GM21447 (cell line): ENCODE data around the gene GOLGA6L24.
"Not testable (repeated sequence)": the region's sequence is repeated elsewhere in the genome, so short reads cannot be mapped to it uniquely, and the experiment has no call there.

Source experiments
- ATAC-seq: cut with Tn5 transposase; IDR thresholded peaks from one replicate; pipeline ENCODE4 v1.9.1; 2021; ENCODE audit not compliant: unreplicated experiment

GOLGA6L24 gene, protein sequence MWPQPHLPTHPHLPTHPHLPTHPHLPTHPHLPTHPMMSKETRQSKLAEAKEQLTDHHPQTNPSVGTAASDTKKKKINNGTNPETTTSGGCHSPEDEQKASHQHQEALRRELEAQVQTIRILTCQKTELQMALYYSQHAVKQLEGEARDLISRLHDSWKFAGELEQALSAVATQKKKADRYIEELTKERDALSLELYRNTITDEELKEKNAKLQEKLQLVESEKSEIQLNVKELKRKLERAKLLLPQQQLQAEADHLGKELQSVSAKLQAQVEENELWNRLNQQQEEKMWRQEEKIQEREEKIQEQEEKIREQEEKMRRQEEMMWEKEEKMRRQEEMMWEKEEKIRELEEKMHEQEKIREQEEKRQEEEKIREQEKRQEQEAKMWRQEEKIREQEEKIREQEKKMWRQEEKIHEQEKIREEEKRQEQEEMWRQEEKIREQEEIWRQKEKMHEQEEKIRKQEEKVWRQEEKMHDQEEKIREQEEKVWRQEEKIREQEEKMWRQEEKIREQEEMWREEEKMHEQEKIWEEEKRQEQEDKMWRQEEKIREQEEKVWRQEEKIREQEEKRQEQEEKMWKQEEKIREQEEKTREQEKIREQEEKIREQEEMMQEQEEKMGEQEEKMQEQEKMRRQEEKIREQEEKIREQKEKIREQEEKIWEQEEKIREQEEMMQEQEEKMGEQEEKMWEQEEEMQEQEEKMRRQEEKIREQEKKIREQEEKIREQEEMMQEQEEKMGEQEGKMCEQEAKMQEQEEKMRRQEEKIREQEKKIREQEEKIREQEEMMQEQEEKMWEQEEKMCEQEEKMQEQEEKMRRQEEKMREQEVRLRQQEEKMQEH

GRCh38 chr15:28357984-28358383 lies at the start of gene GOLGA6L24:
Gene GOLGA6L24, minus strand, starts transcription at chr15:28358084. Its CDS starts 61 bp downstream, at chr15:28358023.
- not testable (repeated sequence) for ATAC-seq

DNA sequence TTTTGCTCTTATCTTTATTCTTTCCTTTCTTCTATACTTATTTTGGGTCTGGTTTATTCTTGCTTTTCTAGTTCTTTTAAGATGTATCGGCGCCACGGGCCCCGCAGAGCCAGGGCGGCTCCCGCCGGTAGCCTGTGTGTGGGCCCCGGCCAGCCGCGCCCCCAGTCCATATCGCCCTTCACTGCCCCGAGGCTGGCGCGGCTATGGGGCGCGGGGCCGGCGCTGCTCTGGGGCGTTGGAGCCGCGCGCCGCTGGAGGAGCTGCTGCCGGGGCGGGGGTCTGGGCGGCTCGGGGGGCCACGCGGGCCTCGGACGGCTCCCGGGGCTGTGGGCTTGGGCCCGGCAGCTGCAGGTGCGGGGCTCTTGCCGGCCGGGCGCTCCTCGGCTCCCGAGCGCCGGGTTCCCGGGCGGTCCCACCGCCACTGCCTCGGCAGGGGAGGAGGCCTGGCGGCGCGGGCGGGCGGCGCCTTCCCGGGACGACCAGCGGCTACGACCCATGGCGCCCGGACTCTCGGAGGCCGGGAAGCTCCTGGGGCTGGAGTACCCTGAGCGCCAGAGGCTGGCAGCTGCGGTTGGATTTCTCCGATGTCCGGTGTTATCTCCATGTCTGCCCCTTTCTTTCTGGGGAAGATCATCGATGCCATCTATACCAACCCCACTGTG lies 45.0 kb upstream of the GOLGA6L24 start:
- not testable (repeated sequence) for ATAC-seq

- ATAC-seq: not testable (repeated sequence)
Observed at GRCh38 chr15:28396022-28396421, 38.1 kb upstream of the GOLGA6L24 start.

DNA sequence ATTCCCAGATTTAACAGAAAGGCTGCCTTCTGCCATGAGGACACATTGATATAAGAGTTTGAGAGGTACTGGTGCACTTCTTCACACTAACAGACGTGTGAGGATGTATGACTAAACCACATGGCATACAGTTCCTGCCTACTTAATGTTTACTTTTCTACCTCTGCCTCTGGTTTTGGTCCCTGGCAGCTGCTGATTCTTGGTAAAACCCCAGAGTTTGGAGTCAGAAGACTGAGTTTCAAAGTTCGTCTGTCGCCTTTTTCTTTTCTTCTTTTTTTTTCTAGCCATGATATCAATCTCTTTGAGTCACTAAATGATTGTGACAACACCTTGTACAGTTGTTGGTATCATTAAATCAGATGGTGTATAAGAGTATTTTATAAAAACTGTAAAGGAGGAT lies 22.2 kb upstream of the GOLGA6L24 start:
- ATAC-seq: not testable (repeated sequence)

GRCh38 chr15:28378364-28378763 lies 20.5 kb upstream of the GOLGA6L24 start, which contains the start of gene GOLGA8F:
Gene GOLGA8F, plus strand, starts transcription at chr15:28378664. Its CDS starts 98 bp downstream, at chr15:28378762.
- not testable (repeated sequence) for ATAC-seq

DNA sequence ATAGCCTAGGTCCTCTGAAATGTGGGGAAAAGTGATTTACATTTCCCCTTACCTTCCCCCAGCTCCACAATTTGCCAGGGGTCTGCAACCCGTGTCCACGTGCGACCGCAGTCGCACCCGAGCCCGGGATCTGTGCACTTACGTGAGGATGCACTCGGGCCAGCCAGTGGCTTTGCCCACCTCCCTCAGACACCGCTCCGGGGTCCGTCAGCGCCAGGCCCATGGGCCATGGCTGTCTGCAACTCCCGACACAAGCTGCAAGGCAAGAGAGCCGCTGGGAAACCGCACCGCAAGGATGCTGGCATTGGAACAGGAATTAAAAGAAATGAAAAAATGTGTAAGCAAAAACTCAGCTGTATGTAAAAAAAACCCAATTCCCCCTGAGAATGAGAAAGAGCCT lies 7.6 kb upstream of the GOLGA6L24 start:
- not testable (repeated sequence) for ATAC-seq

DNA sequence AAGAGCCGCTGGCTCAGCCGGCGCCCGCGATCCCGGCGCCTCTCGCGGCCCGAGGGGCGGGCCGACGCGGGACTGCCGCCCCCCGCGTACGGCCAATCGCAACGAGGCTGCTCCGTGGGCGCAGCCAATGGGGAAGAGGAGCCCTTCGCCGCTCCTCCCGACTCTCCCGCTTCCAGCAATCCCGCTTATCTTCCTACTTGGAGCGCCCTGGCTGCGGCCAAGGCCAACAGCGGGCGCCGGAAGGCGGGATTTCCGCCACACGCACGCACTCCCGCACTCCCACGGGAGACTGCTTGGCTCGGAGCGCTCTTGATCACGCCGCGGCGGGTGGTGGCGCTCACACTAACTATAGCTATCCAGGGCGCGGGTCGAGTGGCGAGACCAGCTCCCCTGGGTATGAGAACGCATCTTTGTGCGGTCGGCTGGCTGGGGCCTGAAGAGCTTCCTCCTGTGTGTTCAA lies 35.7 kb downstream of the GOLGA6L24 start, which contains the start of gene HERC2:
Gene HERC2, minus strand, starts transcription at position 51 of the 460 bp plus-strand sequence. CDS start 746 bp downstream, outside the sequence.
- ATAC-seq: not testable (repeated sequence)

DNA sequence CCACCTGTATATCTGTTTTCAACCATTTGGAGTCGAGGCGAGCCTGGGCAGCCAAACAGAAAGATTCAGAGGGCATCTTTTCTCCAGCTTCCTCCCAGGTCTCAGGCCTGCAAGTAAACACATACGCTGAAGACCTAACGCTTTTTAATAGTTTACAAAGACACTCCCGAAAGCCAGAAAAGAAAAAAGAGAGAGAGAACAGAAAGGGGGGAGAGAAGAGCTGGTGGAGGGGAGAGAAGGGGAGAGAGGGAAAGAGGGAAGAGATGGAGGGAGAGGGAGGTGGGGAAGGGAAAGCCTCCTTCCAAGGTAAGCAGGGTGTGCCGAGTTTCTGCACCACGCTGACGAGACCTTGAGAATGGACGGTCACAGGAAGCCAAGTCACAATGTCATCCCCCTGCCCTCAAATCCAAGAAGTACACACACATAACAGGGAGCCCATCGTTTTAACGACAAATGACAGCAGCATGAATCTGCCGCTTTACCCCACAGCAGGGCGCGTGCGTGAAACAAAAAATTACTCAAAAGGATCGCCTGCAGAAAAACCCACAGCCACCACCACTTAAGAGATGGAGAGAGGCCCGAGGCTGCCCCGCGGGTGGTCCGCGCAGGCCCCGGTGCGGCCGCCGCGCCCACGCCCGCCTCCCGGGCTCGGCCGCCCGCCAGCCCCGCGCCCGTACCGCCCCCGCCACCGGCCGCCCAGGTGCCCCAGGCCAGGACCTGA lies 36.4 kb downstream of the GOLGA6L24 start:
- ATAC-seq: not testable (repeated sequence)

DNA sequence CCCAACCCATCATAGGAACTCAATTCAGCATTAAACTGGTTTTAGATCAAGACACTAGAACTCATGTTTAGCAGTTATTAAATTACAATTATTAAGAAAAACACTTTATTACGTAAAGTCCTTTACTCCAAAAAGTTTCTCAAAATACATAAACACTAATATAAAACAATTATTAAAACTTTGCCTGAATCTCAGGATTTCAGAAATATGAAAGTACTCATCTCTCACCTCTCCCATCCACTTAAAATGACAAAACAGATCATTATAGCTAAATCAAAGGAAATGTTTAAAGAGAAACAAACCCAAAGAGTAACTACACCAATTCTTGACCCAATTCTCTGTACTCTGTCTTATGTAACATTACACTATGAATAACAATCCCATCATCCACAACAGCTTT lies 38.2 kb downstream of the GOLGA6L24 start:
- ATAC-seq: not testable (repeated sequence)

- not testable (repeated sequence) for ATAC-seq
Observed at GRCh38 chr15:28318828-28319227, 39.1 kb downstream of the GOLGA6L24 start.

GRCh38 chr15:28318122-28318521 lies 39.8 kb downstream of the GOLGA6L24 start:
- not testable (repeated sequence) for ATAC-seq

DNA sequence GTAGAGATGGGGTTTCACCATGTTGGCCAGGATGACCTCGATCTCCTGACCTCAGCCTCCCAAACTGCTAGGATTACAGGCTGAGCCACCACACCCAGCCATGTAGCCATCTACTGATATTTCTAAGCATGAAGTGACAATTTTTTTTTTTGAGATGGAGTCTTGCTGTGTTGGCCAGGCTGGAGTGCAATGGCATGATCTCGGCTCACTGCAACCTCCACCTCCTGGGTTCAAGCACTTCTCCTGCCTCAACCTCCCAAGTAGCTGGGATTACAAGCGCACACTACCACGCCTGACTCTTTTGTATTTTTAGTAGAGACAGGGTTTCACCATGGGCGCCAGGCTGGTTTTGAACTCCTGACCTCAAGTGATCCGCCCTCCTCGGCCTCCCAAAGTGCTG lies 40.9 kb downstream of the GOLGA6L24 start:
- ATAC-seq: not testable (repeated sequence)

GRCh38 chr15:28310454-28310853 lies 47.4 kb downstream of the GOLGA6L24 start:
- ATAC-seq: not testable (repeated sequence)

DNA sequence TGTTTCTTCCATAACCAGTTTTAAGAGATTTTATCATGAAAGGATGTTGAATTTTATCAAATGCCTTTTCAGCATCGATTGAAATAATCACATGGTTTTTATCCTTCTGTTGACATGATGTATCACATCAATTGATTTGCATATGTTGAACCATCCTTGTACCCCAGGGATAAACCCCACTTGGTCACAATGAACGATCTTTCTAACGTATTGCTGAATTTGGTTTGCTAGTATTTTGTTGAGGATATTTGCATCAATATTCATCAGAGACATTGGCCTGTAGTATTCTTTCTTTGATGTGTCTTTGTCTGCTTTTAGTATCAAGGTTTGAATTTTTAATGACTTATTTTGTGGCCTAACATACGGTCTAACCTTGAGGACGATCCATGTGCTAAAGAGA lies 49.2 kb downstream of the GOLGA6L24 start:
- ATAC-seq: not testable (repeated sequence)
